NCI-H128 (cell line): ENCODE data around the gene FCHO1.

Experiments
- DNase-seq: peaks from one replicate; lab custom pipeline; 2025; ENCODE audit not compliant: unreplicated experiment; lab: John Stamatoyannopoulos, UW

FCHO1 gene

DNA sequence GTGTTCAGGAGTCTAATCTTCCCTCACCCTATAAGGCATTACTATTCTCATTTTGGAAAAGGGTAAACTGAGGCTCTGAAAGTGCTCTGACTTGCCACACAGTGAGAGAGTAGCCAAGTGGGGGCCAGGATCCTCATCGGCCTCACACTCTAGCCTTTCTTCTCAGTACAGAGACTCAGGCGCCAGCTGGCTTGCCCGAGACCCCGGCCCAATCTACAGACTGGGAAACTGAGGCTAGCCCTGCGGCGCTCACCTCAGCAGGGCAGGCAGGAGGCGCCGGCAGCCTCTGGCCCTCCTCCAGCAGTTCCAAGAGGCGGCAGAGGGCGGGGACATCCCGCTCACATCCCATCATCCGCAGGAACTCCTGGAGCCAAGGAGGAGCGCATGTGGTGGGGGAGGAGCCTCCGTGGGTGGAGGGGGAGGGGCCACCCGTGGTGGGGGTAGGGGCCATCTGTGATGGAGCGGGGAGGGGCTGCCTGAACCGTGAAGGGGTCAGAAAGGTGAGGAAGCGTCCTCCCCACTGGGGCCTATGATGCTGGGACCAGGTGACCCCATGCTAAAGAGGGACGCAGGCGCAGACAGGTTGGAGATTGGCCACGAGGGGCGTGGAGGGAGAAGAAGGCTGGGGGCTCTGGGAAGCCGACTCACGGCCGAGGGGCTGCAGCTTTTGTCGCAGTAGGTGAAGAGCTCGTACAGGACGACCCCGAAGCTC is 78.7 kb downstream of the FCHO1 start:
- DNase-seq, result no peak

DNA sequence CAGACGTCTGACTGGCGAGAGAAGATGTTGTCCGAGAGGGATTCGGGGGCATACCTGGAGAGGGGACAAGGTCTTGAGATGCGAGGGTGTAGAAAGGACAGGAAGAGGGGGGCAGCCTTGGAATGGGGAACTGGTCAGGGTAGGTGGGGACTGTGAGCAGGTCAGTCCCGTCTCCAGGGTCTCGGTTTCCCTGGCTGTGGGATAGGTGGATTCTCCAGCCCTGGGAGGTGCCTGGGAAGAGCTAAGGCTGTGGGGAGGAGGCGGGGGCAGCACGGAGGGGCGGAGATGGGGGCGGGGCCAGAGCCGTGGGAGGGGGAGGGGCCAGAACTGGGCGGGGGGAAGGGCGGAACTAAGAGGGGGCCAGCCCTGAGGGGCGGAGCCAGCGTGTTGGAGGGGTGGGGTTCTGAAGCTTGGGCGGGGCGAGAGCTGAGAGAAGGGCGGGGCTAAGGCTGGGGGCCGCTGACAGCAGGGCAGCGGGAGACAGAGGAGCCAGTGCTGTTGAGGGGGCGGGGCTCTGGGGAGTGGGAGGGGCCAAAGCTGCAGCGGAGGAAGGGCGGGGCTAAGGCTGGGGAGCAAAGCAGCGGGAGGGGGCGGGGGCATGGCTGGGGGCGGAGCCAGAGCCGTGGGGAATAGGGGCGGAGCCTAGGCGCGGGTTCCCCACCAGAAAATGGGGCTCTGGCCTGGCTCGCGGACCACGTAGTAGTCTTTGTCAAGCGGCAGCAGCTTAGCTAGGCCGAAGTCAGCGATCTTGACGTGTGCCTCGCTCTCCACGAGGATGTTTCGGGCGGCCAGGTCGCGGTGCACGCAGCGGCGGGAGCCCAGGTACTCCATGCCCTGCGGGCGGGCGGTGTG is 79.5 kb downstream of the FCHO1 start:
- DNase-seq, result no peak

DNA sequence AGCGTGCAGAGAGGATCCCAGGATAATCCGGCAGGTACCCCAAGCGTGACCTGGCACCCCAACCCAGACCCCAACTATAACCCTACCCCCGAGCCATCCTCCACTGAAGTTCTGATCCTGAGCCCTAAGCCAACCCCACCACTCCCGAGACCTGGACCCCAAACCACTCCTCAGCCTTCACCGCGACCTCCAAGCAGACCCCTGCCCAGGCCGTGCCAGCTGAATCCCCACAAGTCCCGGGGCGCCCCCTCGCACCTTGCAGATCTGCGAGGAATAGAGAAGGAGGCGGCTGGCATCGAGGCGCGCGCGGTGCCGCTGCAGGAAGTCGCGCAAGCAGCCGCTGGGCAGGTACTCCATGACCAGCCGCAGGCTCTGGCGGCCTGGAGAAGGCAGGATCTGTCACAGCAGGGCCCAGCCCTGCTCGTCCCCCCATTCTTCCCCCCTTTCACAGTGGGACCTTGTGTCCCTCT is 80.2 kb downstream of the FCHO1 start:
- no peak for DNase-seq

DNA sequence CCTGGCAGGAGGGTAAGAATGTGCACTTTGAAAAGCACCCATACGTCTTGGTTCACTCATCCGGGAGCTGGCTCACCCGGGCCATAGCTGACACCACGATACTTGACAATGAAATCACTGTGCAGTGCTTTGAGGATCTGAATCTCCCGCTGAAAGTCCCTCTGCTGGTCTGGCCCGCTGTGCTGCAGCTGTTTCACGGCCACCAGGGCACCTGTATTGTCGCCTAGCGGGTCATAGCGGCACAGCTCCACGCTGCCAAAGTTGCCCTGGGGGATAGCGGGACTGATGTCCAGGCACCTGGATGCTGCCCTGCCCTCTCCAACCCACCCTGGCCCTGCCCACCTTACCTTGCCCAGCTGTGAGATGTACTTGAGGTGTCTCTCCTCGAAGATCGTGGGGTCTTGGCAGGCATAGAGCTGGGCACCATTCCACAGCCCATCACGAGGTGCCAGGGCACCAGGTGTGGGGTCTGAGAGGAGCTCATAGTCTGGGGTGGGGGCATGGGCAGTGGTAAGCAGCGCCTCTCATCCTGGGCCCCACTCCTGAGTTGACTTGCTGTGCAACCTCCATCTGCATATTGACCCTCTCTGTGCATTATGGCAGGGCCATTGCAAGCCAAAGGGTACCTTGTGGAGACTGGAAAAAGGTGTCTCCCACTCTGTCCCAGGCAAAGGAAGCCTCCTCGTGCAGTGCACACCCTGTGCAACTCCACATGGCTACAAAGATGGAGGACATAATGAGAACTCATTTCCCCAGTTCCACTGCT is 81.3 kb downstream of the FCHO1 start:
- no peak for DNase-seq

DNA sequence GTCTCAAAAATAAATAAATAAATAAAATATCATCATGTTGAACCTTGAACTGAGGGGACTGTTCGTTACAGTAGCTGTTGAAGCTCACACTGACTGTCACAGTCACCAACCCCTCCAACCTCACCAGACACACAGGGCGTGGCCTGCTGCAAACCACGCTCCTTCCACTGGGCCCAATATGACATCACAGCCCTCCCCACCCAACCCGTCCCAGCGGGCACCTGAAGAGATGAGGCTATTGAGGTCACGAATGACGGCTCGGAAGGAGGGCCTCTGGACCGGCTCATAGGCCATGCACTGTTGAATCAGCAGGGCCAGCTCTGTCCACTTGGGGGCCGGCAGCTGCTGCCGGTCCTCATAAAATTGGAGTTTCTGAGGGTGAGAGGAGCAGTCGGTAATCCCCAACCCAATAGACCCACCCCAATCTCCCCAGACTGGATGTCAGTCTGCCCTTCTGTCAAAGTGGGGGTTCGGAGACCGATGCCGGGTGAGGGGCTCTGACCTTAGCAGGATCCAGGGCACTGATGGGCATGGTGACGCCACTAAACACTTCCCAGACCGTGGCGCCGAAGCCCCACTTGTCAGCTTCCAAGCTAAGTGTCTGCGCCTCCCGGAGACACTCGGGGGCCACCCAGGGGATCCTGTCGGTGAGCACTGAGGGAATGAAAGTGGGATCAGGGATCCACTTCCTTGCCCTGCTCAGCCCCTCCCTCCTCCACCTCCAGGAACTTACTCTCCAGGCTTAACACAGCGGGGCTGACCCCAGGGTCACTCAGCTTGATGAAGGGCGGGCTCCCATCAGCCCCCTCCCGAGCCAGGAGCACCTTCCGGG is 83.3 kb downstream of the FCHO1 start:
- DNase-seq, result no peak

DNA sequence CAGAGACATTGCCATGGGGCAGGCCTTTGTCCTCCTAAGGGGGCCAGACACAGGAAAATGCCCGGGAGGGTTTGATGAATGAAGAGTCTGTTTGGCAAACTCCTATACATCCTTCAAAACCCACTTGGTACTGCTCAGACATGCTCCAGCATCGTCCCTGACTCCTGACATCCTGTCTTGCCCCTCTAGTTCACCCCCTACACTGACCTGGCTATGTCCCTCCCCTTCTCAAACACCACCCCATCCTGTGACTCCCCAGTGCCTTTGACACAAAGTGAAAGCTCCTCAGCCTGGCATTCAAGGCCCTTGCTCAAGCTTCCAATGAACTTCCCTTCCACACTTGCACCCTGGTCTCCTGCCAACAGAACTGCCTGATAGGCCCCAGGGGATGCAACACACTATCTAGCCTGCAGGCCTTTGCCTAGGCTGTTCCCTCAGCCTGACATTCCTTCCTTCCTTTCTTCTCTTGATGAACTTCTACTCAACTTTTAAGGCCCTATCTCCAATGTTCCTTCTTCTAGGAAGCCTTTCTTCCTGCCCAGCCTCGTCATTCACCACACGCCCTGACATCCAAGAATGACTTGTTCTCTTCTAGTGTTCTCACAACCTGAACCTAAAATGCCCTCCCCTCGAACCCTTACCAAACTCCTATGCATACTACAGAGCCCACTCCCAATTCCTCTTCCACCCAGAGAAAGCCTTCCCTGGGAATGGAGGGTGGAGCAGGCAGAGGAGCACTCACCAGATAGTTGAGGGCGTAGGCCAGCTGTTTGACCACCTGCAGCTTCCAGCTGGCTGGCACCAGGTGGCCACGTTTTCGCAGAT is 84.1 kb downstream of the FCHO1 start:
- no peak for DNase-seq

DNA sequence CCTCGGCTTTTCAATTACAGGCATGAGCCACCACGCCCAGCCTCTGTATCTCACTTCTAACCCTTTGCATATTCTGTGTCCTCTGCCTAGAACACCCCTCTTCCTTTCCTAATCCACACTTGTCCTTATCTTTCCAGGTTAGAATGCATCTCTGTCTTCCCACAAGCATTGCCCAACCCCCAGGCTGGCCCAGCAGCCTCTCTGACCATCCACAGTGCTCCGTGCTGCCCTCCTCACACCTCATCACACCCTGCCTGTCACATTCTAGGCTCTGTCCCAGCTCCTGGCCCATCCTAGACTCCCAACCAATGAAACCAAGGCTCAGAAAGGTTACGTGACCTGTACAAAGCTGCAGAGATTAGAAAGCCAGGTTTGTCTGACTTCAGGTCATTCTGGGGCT is 85.3 kb downstream of the FCHO1 start:
- no peak for DNase-seq

DNA sequence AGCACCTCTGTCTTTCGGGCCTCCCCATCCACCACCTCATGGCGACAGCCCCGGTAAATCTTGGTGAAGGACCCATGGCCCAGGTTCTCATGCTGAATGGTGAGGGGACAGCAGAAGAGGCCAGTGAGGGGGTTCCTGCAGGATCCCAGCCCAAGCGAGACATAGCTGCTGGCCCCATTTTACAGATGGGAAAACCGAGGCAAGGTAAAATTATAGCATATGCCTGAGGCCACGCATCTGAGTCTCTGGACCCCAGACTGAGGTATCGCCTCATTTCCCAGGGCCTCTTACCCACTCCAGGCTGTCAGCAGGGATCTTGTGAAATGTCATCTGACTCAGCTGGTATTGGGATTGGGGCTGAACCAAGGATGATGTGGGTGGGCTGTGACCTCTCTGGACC is 86.7 kb downstream of the FCHO1 start:
- DNase-seq, result no peak
